B cell (primary cell): Measurements from ENCODE around the gene BMF. TPM values are rescaled to one million over a fixed set of nuclear protein-coding genes. Genes with fewer than 3 reads are reported as not detected.

Source experiments
- ATAC-seq: fragments of 200-7000 bp; cut with Tn5 transposase; one replicate; pipeline ENCODE4 v1.10.0; 2021; ENCODE audit warnings: low read depth, mild to moderate bottlenecking, moderate number of reproducible peaks, moderate library complexity
- CTCF ChIA-PET: fragments of 350-600 bp; sonication (Branson Sonifier 250); formaldehyde crosslinking; loops from one replicate; lab custom pipeline; 2021; ENCODE audit warnings: antibody characterized with exemption, inconsistent platforms; lab: Charles Lee
- POLR2A ChIA-PET: fragments of 350-600 bp; sonication (Branson Sonifier 250); formaldehyde crosslinking; loops from one replicate; lab custom pipeline; 2021; ENCODE audit warnings: antibody characterized with exemption; lab: Charles Lee
- DNase-seq: peaks from one replicate; pipeline ENCODE4 v3.0.0; 2013
- H2AFZ ChIP-seq: 2 replicates; pipeline ENCODE4 v1.6.1; 2012; ENCODE audit warnings: mild to moderate bottlenecking, low read depth, low read length; ENCODE audit not compliant: insufficient read depth, poor library complexity, severe bottlenecking
- H3K27ac ChIP-seq, 2 donors: 1 replicate in 1 of 2; 2 replicates in 1 of 2; pipeline ENCODE4 v1.5.1; 2012 to 2013; ENCODE audit warnings: low read length in 2 of 2, mild to moderate bottlenecking in 2 of 2, moderate library complexity in 1 of 2
- H3K27me3 ChIP-seq, 4 experiments: fragments of 200-600 bp in 1 of 4; sonication (generic) in 1 of 4; replicated peaks in 1 of 4; 1 replicate in 2 of 4; 2 replicates in 2 of 4; pipeline versions ENCODE4 v1.6.1 to v1.7.0; 2013 to 2016; ENCODE audit warnings: low read length in 3 of 4, mild to moderate bottlenecking in 2 of 4, mixed read lengths in 1 of 4, moderate library complexity in 1 of 4; ENCODE audit not compliant: insufficient read depth in 4 of 4, control insufficient read depth in 3 of 4; ENCODE audit errors: control extremely low read depth in 1 of 4
- H3K36me3 ChIP-seq, 2 experiments: replicated peaks in 1 of 2; 1 replicate in 1 of 2; 2 replicates in 1 of 2; pipeline versions ENCODE4 v1.6.1 to v1.7.1; 2013; ENCODE audit warnings: low read length in 1 of 2; ENCODE audit not compliant: insufficient read depth in 2 of 2, control insufficient read depth in 1 of 2; ENCODE audit errors: control extremely low read depth in 1 of 2, extremely low read depth in 1 of 2
- H3K4me1 ChIP-seq, 2 donors: fragments of 200-600 bp in 1 of 2; sonication (generic) in 1 of 2; 1 replicate in 1 of 2; 2 replicates in 1 of 2; pipeline versions ENCODE4 v1.5.1 to v1.6.1; 2013 to 2017; ENCODE audit warnings: low read length in 2 of 2; ENCODE audit not compliant: control insufficient read depth in 2 of 2, insufficient read depth in 2 of 2
- H3K4me2 ChIP-seq: replicated peaks from 2 replicates; pipeline ENCODE3; 2012; ENCODE audit warnings: mild to moderate bottlenecking, low read depth, low read length; ENCODE audit not compliant: poor library complexity, severe bottlenecking
- H3K4me3 ChIP-seq, 5 experiments: fragments of 200-600 bp in 1 of 5; sonication (generic) in 1 of 5; 1 replicate in 3 of 5; 2 replicates in 2 of 5; pipeline versions ENCODE4 v1.5.1 to v1.7.0; 2011 to 2016; ENCODE audit warnings: low read length in 4 of 5, mild to moderate bottlenecking in 4 of 5, low read depth in 2 of 5, control low read depth in 1 of 5, moderate library complexity in 1 of 5; ENCODE audit not compliant: insufficient read depth in 1 of 5; ENCODE audit errors: control extremely low read depth in 1 of 5, extremely low read depth in 1 of 5
- H3K79me2 ChIP-seq: fragments of 200-600 bp; sonication (generic); one replicate; pipeline ENCODE4 v1.6.0; 2016; ENCODE audit warnings: low read length; ENCODE audit not compliant: control insufficient read depth, insufficient read depth
- H3K9ac ChIP-seq: fragments of 200-600 bp; sonication (generic); 2 replicates; pipeline ENCODE4 v1.6.1; 2017; ENCODE audit warnings: mild to moderate bottlenecking, low read length, moderate library complexity
- H3K9me3 ChIP-seq, 3 donors: one replicate each; pipeline versions ENCODE4 v1.6.1 to v1.7.1; 2013; ENCODE audit warnings: low read length in 2 of 3; ENCODE audit not compliant: control insufficient read depth in 2 of 3, insufficient read depth in 1 of 3; ENCODE audit errors: control extremely low read depth in 1 of 3
- H4K20me1 ChIP-seq: 2 replicates; pipeline ENCODE4 v1.6.0; 2012; ENCODE audit warnings: mild to moderate bottlenecking, low read length; ENCODE audit not compliant: insufficient read depth, control insufficient read depth, poor library complexity, severe bottlenecking
- H3K27ac Mint-ChIP-seq: one replicate; pipeline ENCODE4 v1.8.0; 2021; ENCODE audit warnings: mixed read lengths
- H3K27me3 Mint-ChIP-seq: one replicate; pipeline ENCODE4 v1.8.0; 2021; ENCODE audit warnings: mixed read lengths
- H3K4me1 Mint-ChIP-seq: one replicate; pipeline ENCODE4 v1.8.0; 2021; ENCODE audit warnings: mixed read lengths
- H3K4me3 Mint-ChIP-seq: one replicate; pipeline ENCODE4 v1.8.0; 2021; ENCODE audit warnings: mixed read lengths
- H3K9me3 Mint-ChIP-seq: one replicate; pipeline ENCODE4 v1.8.0; 2022; ENCODE audit warnings: mixed read lengths; ENCODE audit not compliant: insufficient read depth
- EZH2 ChIP-seq: IDR thresholded peaks from 2 replicates; pipeline ENCODE4 v1.6.1; 2012; ENCODE audit warnings: borderline replicate concordance, low read depth, mild to moderate bottlenecking, moderate library complexity, low read length; ENCODE audit not compliant: insufficient read depth, poor library complexity, severe bottlenecking
- WGBS: methylation state at CpG from one replicate; pipeline ENCODE4 v1.1.5; 2013; ENCODE audit warnings: missing lambda C conversion rate; ENCODE audit not compliant: insufficient coverage; 5-methylcytosine and 5-hydroxymethylcytosine counted together
- intact Hi-C: fragments of 100-400 bp; cut with micrococcal nuclease; formaldehyde crosslinking; loops from one replicate; pipeline ENCODE4 v1.10.0; 2022
- polyA plus RNA-seq: library from polyadenylated mRNA; depleted of rRNA; stranded (reverse); fragments of >200 nt; gene quantifications from 2 replicates; pipeline ENCODE4 v1.2.3, GENCODE V29; 2012
- total RNA-seq, 2 donors: library from RNA; stranded (reverse); fragments of 120-200 nt in 1 of 2; gene quantifications; 1 replicate in 1 of 2; 2 replicates in 1 of 2; pipeline versions ENCODE4 v1.2.3 to v1.2.4, GENCODE V29; 2013 to 2022
- TF ChIP-seq, protein P1 (sequence below): fragments of 200-600 bp; IDR thresholded peaks from one replicate; pipeline ENCODE4 v1.8.0; 2022; ENCODE audit warnings: antibody characterized with exemption, mild to moderate bottlenecking

Gene BMF
- total and polyA plus RNA-seq, 2 donors (not counting 1 experiment from before 2014, with no cell fraction given): 43.2 to 343 TPM

DNA sequence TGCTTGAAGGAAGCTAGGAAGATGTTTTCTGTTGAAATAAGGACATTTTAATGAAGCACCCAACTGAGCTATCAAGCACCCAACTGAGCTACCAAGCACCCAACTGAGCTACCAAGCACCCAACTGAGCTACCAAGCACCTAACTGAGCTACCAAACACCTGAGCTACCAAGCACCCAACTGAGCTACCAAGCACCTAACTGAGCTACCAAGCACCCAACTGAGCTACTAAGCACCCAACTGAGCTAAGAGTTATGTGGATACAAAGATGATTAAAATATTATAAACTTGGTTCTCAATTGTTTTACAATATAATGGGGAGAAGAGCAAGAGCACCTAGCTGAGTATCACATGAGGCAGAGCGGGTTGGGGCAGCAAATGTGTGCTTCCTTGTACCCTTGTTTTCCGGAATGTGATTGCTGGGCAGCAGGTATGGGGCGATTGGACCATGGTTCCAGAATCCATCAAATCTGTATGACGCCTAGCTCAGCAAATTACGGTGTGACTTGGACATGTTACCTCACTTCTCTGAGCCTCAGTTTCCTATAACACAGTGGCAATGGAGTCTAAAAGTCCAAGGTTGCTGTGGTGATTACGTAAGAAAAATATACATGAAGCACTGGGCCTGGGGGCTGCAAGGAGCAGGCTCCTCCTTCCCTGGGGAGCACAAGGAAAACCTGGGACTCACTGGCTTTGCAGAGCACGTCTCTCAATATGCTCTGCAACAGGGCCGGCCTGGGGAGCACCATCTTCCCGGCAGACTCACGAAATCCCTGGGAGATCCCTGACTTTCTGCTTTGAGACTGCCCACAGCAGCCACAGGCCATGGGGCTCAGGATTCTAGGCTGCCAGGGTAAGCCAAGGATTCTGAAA lies 11.3 kb downstream of the BMF start:
- Histone ChIP-seq H2AFZ (no peak overlapping the region), H3K36me3 (peaks cover 0 to 22% of the 10 kb centered on the region in 2 experiments), H3K4me3 (peak overlapping the region in 1 of 5 experiments; percentile 53), H3K9me3 (no peaks in the 10 kb centered on the region), H3K4me2 (peak overlapping the region; percentile 84), H3K27me3 (no peaks in the 10 kb centered on the region), H3K27ac (peak overlapping the region; percentile 99 to 100), H3K79me2 (peaks cover 75% of the 10 kb centered on the region), H4K20me1 (no peaks in the 10 kb centered on the region), H3K4me1 (peaks cover 100% of the 10 kb centered on the region in 2 donors), H3K9ac (peak overlapping the region; percentile 73)
- Mint-ChIP-seq H3K4me3 (peak overlapping the region; percentile 85), H3K4me1 (peaks cover 96% of the 10 kb centered on the region), H3K27ac (peak overlapping the region; percentile 95), H3K27me3 (no peaks in the 10 kb centered on the region), H3K9me3 (no peaks in the 10 kb centered on the region)
- TF ChIP-seq EZH2: no peak
- TF ChIP-seq, protein P1, sequence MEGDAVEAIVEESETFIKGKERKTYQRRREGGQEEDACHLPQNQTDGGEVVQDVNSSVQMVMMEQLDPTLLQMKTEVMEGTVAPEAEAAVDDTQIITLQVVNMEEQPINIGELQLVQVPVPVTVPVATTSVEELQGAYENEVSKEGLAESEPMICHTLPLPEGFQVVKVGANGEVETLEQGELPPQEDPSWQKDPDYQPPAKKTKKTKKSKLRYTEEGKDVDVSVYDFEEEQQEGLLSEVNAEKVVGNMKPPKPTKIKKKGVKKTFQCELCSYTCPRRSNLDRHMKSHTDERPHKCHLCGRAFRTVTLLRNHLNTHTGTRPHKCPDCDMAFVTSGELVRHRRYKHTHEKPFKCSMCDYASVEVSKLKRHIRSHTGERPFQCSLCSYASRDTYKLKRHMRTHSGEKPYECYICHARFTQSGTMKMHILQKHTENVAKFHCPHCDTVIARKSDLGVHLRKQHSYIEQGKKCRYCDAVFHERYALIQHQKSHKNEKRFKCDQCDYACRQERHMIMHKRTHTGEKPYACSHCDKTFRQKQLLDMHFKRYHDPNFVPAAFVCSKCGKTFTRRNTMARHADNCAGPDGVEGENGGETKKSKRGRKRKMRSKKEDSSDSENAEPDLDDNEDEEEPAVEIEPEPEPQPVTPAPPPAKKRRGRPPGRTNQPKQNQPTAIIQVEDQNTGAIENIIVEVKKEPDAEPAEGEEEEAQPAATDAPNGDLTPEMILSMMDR: no peak
- ATAC-seq: no peak
- DNase-seq: no peak
- WGBS: 91% methylated on average over 9 of the region's 10 CpGs
- intact Hi-C loops: loop anchor here (10.0 kb wide), 1 partner anchor 457 kb away; no protein-coding TSS in a partner anchor
- ChIA-PET POLR2A (interaction anchor here (0.7 to 15.7 kb wide), 10 partner anchors 9 to 211 kb away, joined by 3 to 324 read pairs (median 14); partner anchors contain the start of genes BMF and PLCB2), CTCF (interaction anchor here (0.7 to 33.4 kb wide), 8 partner anchors 6 to 177 kb away, joined by 3 to 934 read pairs (median 12); partner anchors contain the start of genes BMF and SRP14)
